ENCODE results near the gene MAP1A. TPM values are rescaled to one million over a fixed set of nuclear protein-coding genes. Genes with fewer than 3 reads are reported as not detected.

Gene MAP1A
- total and polyA plus RNA-seq, 2 donors (not counting 1 experiment from before 2014, with no cell fraction given): 0.03 to 0.07 TPM

- Histone ChIP-seq H3K9ac (ENCODE audit: low read length) (no peak overlapping the region), H3K79me2 (ENCODE audit: control insufficient read depth, insufficient read depth, low read length) (no peaks in the 10 kb centered on the region), H2AFZ (ENCODE audit: insufficient read depth, low read depth, low read length, poor library complexity, severe bottlenecking) (no peak overlapping the region), H3K27ac (ENCODE audit: low read length in 2 of 2) (no peak overlapping the region), H3K4me1 (ENCODE audit: control insufficient read depth in 2 of 2, insufficient read depth in 2 of 2, low read length in 2 of 2) (no peaks in the 10 kb centered on the region), H3K27me3 (replicated peaks in 1 of 4; ENCODE audit: control extremely low read depth in 1 of 4, control insufficient read depth in 3 of 4, insufficient read depth in 4 of 4, low read length in 3 of 4) (no peaks in the 10 kb centered on the region), H3K9me3 (ENCODE audit: control extremely low read depth in 1 of 3, control insufficient read depth in 2 of 3, insufficient read depth in 1 of 3, low read length in 2 of 3) (no peaks in the 10 kb centered on the region), H3K4me3 (ENCODE audit: control extremely low read depth in 1 of 5, extremely low read depth in 1 of 5, insufficient read depth in 1 of 5, low read depth in 2 of 5, low read length in 4 of 5) (no peak overlapping the region), H3K4me2 (replicated peaks; ENCODE audit: low read depth, low read length, poor library complexity, severe bottlenecking) (no peak overlapping the region), H3K36me3 (replicated peaks in 1 of 2; ENCODE audit: control extremely low read depth in 1 of 2, control insufficient read depth in 1 of 2, extremely low read depth in 1 of 2, insufficient read depth in 2 of 2, low read length in 1 of 2) (peaks cover 0 to 47% of the 10 kb centered on the region in 2 experiments), H4K20me1 (ENCODE audit: control insufficient read depth, insufficient read depth, low read length, poor library complexity, severe bottlenecking) (no peaks in the 10 kb centered on the region)
- intact Hi-C loops (cut with micrococcal nuclease): no loop called here
- DNase-seq (no peak), ATAC-seq (ENCODE audit: low read depth) (no peak)
- no peak overlapping the region for H3K4me3 Mint-ChIP-seq
- no peaks in the 10 kb centered on the region for H3K9me3 Mint-ChIP-seq (ENCODE audit: insufficient read depth)
- ChIA-PET CTCF (interaction anchor here (0.9 kb wide), 1 partner anchor 11 kb away, joined by 3 read pairs; no protein-coding TSS in a partner anchor), POLR2A (no interaction called here)
- TF ChIP-seq EZH2 (IDR thresholded peaks at IDR 0.05; ENCODE audit: borderline replicate concordance, insufficient read depth, low read depth, low read length, poor library complexity, severe bottlenecking): no peak
- no peak for TF ChIP-seq CTCF (IDR thresholded peaks at IDR 0.05)
- H3K27ac Mint-ChIP-seq: no peak overlapping the region
- no peaks in the 10 kb centered on the region for H3K4me1 Mint-ChIP-seq
- no peaks in the 10 kb centered on the region for H3K27me3 Mint-ChIP-seq
Measured at GRCh38 chr15:43471975-43472374, 45.4 kb upstream of the MAP1A start.

DNA sequence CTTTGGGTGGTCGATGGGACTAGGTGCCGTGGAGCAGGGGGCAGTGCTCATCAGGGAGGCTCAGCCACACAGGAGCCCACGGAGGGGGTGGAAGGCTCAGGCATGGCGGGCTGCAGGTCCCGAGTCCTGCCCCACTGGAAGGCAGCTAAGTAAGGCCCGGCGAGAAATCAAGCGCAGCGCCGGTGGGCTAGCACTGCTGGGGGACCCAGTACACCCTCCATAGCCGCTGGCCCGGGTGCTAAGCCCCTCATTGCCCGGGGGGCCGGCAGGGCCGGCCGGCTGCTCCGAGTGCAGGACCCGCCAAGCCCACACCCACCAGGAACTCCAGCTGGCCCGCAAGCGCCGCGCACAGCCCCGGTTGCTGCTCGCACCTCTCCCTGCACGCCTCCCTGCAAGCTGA lies 43.5 kb upstream of the MAP1A start:
- no peaks in the 10 kb centered on the region for H4K20me1 ChIP-seq (ENCODE audit: control insufficient read depth, insufficient read depth, low read length, poor library complexity, severe bottlenecking)
- CTCF ChIA-PET: interaction anchor here (1.4 kb wide), 1 partner anchor 38 kb away, joined by 6 read pairs; no protein-coding TSS in a partner anchor
- ATAC-seq (ENCODE audit: low read depth) (no peak), DNase-seq (no peak)
- WGBS (ENCODE audit: insufficient coverage): 97% methylated on average over 25 of the region's 25 CpGs
- no peak for TF ChIP-seq EZH2 (IDR thresholded peaks at IDR 0.05; ENCODE audit: borderline replicate concordance, insufficient read depth, low read depth, low read length, poor library complexity, severe bottlenecking)
- TF ChIP-seq CTCF (IDR thresholded peaks at IDR 0.05): no peak
- H3K4me2 ChIP-seq (replicated peaks; ENCODE audit: low read depth, low read length, poor library complexity, severe bottlenecking): no peak overlapping the region
- H3K27me3 ChIP-seq (replicated peaks in 1 of 4; ENCODE audit: control extremely low read depth in 1 of 4, control insufficient read depth in 3 of 4, insufficient read depth in 4 of 4, low read length in 3 of 4): no peaks in the 10 kb centered on the region
- Mint-ChIP-seq H3K27me3 (no peaks in the 10 kb centered on the region), H3K4me1 (no peaks in the 10 kb centered on the region), H3K9me3 (ENCODE audit: insufficient read depth) (no peaks in the 10 kb centered on the region), H3K27ac (no peak overlapping the region), H3K4me3 (no peak overlapping the region)
- peaks cover 0 to 62% of the 10 kb centered on the region in 2 experiments for H3K36me3 ChIP-seq (replicated peaks in 1 of 2; ENCODE audit: control extremely low read depth in 1 of 2, control insufficient read depth in 1 of 2, extremely low read depth in 1 of 2, insufficient read depth in 2 of 2, low read length in 1 of 2)
- H3K9me3 ChIP-seq (ENCODE audit: control extremely low read depth in 1 of 3, control insufficient read depth in 2 of 3, insufficient read depth in 1 of 3, low read length in 2 of 3): no peaks in the 10 kb centered on the region
- H3K79me2 ChIP-seq (ENCODE audit: control insufficient read depth, insufficient read depth, low read length): no peaks in the 10 kb centered on the region
- POLR2A ChIA-PET: interaction anchor here (0.6 kb wide), 1 partner anchor 32 kb away, joined by 5 read pairs; no protein-coding TSS in a partner anchor
- no peak overlapping the region for H3K27ac ChIP-seq (ENCODE audit: low read length in 2 of 2)
- no peaks in the 10 kb centered on the region for H3K4me1 ChIP-seq (ENCODE audit: control insufficient read depth in 2 of 2, insufficient read depth in 2 of 2, low read length in 2 of 2)
- no peak overlapping the region for H2AFZ ChIP-seq (ENCODE audit: insufficient read depth, low read depth, low read length, poor library complexity, severe bottlenecking)
- no peak overlapping the region for H3K4me3 ChIP-seq (ENCODE audit: control extremely low read depth in 1 of 5, extremely low read depth in 1 of 5, insufficient read depth in 1 of 5, low read depth in 2 of 5, low read length in 4 of 5)
- intact Hi-C loops (cut with micrococcal nuclease): no loop called here
- H3K9ac ChIP-seq (ENCODE audit: low read length): no peak overlapping the region

Measured in B cell (primary cell).